GM12874 (cell line): Measurements from ENCODE around the gene RCN2.

ENCODE experiments used
- CTCF ChIP-seq: IDR thresholded peaks from 2 replicates; pipeline ENCODE4 v1.5.1; 2011; ENCODE audit warnings: low read depth, mild to moderate bottlenecking, control low read depth, low read length, moderate library complexity; ENCODE audit not compliant: insufficient read depth

The RCN2 gene

DNA sequence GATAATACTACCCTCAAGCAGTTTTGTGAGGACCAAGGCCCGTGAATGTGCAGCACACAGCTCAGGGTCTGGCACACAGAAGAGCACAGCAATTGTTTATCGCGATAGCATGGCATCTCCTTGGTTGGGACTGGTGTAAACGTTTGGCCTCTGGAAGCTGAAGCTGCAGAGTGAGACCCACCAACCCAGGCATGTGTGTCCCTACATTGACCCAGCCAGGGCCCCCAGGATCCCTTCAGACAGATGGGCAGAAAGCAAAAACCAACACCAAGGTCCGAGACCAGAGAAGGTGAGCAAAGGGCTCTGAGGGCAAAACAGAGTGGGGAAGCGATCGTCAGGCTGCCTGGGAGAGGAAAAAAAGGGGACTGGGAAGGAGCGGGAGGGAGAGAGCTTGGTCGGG is 50.8 kb downstream of the RCN2 start:
- TF ChIP-seq CTCF: no peak

DNA sequence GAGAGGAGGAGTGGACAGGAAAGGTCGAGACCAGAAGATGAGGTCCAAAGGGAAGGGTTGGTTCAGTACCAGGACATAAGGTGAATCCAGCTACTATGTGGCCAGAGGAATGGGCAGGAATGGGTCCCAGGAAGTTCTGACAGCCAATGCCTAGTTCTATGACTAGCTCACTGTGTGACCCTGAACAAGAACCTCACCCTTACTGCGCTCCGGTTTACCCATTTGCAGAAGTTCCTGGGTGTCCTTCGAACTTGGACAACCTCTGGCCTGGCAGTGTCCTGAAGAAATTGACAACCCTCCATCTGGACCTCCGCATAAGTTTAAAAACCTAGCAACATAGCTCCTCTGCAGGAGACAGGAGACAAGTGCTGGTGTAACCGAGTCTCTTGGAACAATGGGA is 51.2 kb downstream of the RCN2 start:
- TF ChIP-seq CTCF: no peak

GRCh38 chr15:76983590-76984375 is 52.2 kb downstream of the RCN2 start:
- TF ChIP-seq CTCF: no peak

GRCh38 chr15:76986743-76987142 is 55.2 kb downstream of the RCN2 start:
- no peak for TF ChIP-seq CTCF

DNA sequence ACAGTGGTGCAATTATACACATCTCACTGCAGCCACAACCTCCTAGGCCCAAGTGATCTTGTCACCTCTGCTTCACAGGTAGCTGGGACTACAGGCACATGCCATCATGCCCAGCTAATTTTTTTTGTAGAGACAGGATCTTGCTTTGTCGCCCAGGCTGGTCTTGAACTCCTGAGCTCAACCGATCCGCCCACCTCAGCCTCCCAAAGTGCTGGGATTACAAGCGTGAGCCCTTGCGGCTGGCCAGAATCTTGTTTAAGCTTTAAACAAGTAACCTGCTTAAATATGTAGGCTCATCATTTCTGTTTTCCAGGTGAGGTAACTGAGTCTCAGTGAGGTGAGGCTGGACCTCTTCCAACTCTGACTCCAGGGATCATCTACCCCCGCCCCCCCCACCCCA is 55.7 kb downstream of the RCN2 start:
- no peak for TF ChIP-seq CTCF

- no peak for TF ChIP-seq CTCF
These were observed 56.6 kb downstream of the RCN2 start for GRCh38 chr15:76987896-76988860.
